ENCODE results near the gene CARD8.
A peak's percentile ranks its signal among the peaks of the same experiment; 100 is the strongest.

The CARD8 gene

GRCh38 chr19:48169939-48170803 lies 85.5 kb downstream of the CARD8 start, which contains the start of the genes LIG1 and ZSWIM9:
Gene LIG1, minus strand, starts transcription at chr19:48170344. Its CDS starts 4,778 bp downstream, at chr19:48165566.
Gene ZSWIM9, plus strand, starts transcription at chr19:48170680. Its CDS starts 1,123 bp downstream, at chr19:48171803.
- DNase-seq = peak; percentile 88

- peak; percentile 91 for DNase-seq
Measured at GRCh38 chr19:48169578-48169938, 86.2 kb downstream of the CARD8 start.

GRCh38 chr19:48168689-48169088 lies 87.0 kb downstream of the CARD8 start:
- DNase-seq = no peak

GRCh38 chr19:48158210-48158790 lies 97.4 kb downstream of the CARD8 start:
- DNase-seq = no peak
